Measurements from ENCODE around the gene NCF4.

NCF4 gene

GRCh38 chr22:36923131-36923788, 62.5 kb downstream of the NCF4 start:
- DNase-seq: no peak

GRCh38 chr22:36924151-36924698, 63.4 kb downstream of the NCF4 start:
- no peak for DNase-seq

- no peak for DNase-seq
These were observed 64.8 kb downstream of the NCF4 start for GRCh38 chr22:36925388-36926290.

- DNase-seq: no peak
These were observed 65.5 kb downstream of the NCF4 start for GRCh38 chr22:36926309-36926708.

GRCh38 chr22:36926721-36927435, 66.1 kb downstream of the NCF4 start:
- no peak for DNase-seq
